Mesodermal cell (in vitro differentiated cells): ENCODE data around the gene KLHL7.

ENCODE experiments used
- H3K27ac ChIP-seq: 2 replicates; pipeline ENCODE4 v1.7.0; 2013; ENCODE audit warnings: mild to moderate bottlenecking, low read depth, low read length, moderate library complexity; ENCODE audit not compliant: severe bottlenecking
- H3K36me3 ChIP-seq: 2 replicates; pipeline ENCODE4 v1.7.1; 2013; ENCODE audit warnings: mild to moderate bottlenecking, low read length, moderate library complexity; ENCODE audit not compliant: control insufficient read depth, insufficient read depth
- H3K4me1 ChIP-seq: one replicate; pipeline ENCODE4 v1.7.1; 2013; ENCODE audit warnings: mild to moderate bottlenecking, low read length; ENCODE audit not compliant: insufficient read depth, control insufficient read depth, poor library complexity, severe bottlenecking
- H3K4me3 ChIP-seq: 2 replicates; pipeline ENCODE4 v1.7.0; 2013; ENCODE audit warnings: low read length, control low read depth, mild to moderate bottlenecking; ENCODE audit not compliant: insufficient read depth, poor library complexity, severe bottlenecking; ENCODE audit errors: extremely low read depth
- H3K9me3 ChIP-seq: 2 replicates; pipeline ENCODE4 v1.7.1; 2013; ENCODE audit warnings: mild to moderate bottlenecking, low read length, moderate library complexity; ENCODE audit not compliant: control insufficient read depth
- WGBS, 2 experiments: methylation state at CpG; one replicate each; pipeline ENCODE4 v1.1.5; 2013; ENCODE audit warnings: missing lambda C conversion rate in 2 of 2; ENCODE audit not compliant: insufficient coverage in 2 of 2; 5-methylcytosine and 5-hydroxymethylcytosine counted together

Gene KLHL7

DNA sequence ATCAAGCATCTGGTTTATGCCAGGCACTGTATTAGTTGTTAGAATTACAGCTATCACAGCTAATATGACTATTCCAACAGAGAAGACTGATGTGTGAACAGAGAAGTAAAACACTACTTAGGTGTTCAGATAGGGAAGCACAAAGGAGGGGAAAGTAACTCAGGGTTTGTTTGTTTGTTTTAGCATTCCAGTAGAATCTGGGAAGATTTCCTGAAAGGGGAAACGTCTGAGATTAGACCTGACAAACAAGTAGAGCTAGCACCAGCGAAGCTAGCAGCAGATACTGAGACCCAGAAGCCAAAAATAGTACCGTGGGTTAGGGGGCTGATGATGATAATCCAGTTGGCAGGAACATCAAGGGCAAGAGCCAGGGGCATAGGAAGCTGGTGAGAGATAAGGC is 28.8 kb upstream of the KLHL7 start:
- Histone ChIP-seq H3K4me1 (peaks cover 52% of the 10 kb centered on the region), H3K27ac (peak overlapping the region; percentile 74), H3K4me3 (no peak overlapping the region), H3K9me3 (no peaks in the 10 kb centered on the region), H3K36me3 (no peaks in the 10 kb centered on the region)
- WGBS, 2 experiments = 11 to 21% methylated on average over 3 of the region's 3 CpGs

DNA sequence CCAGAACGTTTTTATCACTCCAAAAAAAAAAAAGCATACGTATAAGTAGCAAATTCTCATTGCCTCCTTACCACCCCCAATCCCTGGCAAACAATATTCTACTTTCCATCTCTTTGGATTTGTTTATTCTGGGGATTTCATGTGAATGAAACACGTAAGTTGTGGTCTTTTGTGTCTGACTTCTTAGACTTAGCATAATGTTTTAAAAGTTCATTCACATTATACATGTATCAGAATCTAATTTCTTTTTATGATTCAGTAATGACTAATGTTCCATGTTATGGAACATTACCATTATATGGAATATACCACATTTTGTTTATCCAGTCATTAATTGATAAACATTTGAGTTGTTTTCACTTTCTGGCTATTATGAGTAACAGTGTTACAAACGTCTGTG is 12.5 kb upstream of the KLHL7 start:
- Histone ChIP-seq H3K9me3 (no peaks in the 10 kb centered on the region), H3K27ac (no peak overlapping the region), H3K36me3 (no peaks in the 10 kb centered on the region), H3K4me3 (no peak overlapping the region), H3K4me1 (no peaks in the 10 kb centered on the region)
- 25% methylated on average over 1 of the region's 4 CpGs; no CpG with 5 or more reads in 1 of the 2 experiments for WGBS, 2 experiments

DNA sequence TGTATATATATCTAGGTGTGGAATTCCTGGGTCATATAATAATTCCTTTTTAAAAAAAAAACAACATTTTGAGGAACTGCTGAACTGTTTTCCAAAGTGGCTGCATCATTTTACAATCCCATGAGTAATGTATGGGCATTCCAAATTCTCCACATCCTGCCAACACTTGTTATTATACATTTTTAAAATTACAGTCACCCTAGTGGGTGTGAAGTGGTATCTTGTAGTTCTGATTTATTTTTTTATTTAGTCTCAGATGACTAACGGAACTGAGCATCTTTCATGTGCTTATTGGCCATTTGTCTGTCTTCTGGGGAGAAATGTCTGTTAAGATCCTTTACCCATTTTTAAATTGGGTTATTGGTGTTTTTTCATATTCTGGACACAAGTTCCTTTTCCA is 12.0 kb upstream of the KLHL7 start:
- 83% methylated on average over 1 of the region's 1 CpG; no CpG with 5 or more reads in 1 of the 2 experiments for WGBS, 2 experiments
- Histone ChIP-seq H3K4me1 (no peaks in the 10 kb centered on the region), H3K36me3 (no peaks in the 10 kb centered on the region), H3K4me3 (no peak overlapping the region), H3K9me3 (no peaks in the 10 kb centered on the region), H3K27ac (no peak overlapping the region)

DNA sequence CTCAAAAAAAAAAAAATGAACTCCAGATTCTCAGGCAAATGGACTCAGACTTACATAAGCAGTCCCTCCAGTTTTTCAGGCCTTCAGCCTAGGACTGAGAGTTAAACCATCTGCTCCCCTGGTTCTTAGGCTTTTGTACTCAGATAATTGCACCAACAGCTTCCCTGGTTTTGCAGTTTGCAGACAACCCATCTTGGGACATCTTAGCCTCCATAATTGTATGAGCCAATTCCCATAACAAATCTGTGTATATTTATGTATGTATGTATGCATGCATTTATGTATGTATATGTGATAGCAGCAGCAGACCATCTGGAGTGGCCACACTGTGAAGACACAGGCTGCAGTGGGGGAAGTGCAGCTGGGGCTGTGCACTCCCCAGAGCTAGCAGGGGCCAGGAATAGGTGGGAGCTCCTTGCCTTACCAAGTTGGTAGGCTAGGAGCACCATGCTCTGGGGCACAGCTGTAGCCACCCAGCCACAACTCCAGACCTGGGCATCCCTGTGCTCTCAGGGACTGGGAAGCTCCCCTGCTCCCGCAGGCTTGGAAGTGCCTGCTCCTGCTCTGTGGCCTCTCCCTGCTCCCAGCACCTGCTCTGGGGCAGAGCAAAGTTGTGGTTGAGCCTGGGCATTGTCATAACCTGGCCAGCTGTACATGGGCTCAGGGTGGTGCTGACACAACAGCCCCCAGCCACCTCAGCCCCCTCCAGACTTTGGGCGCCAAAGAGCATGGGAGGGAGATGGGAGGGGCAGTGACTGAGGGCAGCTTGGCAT is 8.9 kb upstream of the KLHL7 start:
- Histone ChIP-seq H3K4me1 (no peaks in the 10 kb centered on the region), H3K9me3 (peaks cover 3% of the 10 kb centered on the region), H3K36me3 (no peaks in the 10 kb centered on the region), H3K4me3 (no peak overlapping the region), H3K27ac (no peak overlapping the region)
- 80 to 100% methylated on average over 1 of the region's 2 CpGs for WGBS, 2 experiments

DNA sequence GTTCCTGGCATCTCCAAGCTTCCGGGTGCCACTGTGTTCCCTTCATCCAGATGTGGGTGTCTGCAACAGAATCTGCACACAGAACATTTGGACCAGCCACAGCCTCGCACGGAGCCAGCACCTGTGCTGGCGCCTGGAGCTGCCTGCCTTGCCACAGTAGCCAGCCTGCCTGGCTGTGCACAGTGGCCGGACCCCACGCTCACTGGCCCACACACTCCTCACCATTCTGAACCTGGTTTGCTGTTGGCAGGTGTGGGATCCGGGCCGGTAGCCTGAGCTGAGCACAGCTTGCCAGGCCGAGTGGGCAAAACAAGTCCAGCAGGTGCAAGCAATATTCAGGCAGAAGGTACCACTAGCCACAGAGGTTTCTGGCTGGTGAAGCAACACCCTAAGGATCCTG is 7.6 kb upstream of the KLHL7 start:
- H3K36me3 ChIP-seq = no peaks in the 10 kb centered on the region
- H3K9me3 ChIP-seq = peaks cover 5% of the 10 kb centered on the region
- no peak overlapping the region for H3K4me3 ChIP-seq
- H3K27ac ChIP-seq = no peak overlapping the region
- no peaks in the 10 kb centered on the region for H3K4me1 ChIP-seq
- WGBS, 2 experiments = 94 to 100% methylated on average over 1 to 9 of the region's 9 CpGs

DNA sequence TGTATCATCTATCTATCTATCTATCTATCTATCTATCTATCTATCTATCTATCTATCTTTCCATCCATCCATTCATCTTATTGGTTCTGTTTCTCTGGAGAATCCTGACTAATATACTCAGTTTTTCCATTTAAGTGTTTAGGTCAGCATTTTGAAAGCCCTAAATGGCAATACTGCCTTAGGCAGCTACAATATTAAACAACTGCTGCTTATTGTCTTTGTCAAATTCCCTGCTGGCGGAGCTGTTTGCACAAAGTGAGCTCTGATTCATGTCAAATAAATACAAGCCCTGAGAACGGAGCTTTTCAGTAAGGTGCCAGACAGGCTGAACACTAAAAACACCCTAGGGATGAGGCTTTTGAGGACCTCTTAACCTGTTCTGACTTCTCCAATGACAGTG is 7.1 kb upstream of the KLHL7 start:
- Histone ChIP-seq H3K36me3 (no peaks in the 10 kb centered on the region), H3K4me1 (no peaks in the 10 kb centered on the region), H3K27ac (no peak overlapping the region), H3K9me3 (peaks cover 5% of the 10 kb centered on the region), H3K4me3 (no peak overlapping the region)
- WGBS, 2 experiments = 92 to 95% methylated on average over 2 of the region's 2 CpGs

DNA sequence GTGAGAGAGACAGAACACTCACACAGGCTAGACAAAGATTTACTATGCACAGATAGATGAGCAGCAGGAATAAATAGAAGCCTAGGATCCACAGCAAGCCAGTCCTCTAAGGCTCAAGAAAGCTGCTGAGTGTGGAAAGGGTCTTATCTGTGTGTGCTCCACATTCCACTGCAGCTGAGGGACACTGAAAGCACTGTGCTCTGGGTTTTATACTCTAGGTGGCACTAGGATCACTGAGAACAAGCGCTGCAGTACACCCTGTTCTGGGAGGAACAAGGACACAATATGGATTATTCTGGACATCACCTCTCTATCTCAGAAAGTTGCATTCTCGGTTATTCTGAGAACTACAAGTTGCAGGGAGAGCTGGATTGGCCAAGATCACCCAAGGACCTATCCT is 4.9 kb upstream of the KLHL7 start:
- Histone ChIP-seq H3K4me3 (no peak overlapping the region), H3K27ac (no peak overlapping the region), H3K4me1 (no peaks in the 10 kb centered on the region), H3K36me3 (no peaks in the 10 kb centered on the region), H3K9me3 (peaks cover 5% of the 10 kb centered on the region)
- WGBS, 2 experiments = 40 to 67% methylated on average over 1 of the region's 2 CpGs

DNA sequence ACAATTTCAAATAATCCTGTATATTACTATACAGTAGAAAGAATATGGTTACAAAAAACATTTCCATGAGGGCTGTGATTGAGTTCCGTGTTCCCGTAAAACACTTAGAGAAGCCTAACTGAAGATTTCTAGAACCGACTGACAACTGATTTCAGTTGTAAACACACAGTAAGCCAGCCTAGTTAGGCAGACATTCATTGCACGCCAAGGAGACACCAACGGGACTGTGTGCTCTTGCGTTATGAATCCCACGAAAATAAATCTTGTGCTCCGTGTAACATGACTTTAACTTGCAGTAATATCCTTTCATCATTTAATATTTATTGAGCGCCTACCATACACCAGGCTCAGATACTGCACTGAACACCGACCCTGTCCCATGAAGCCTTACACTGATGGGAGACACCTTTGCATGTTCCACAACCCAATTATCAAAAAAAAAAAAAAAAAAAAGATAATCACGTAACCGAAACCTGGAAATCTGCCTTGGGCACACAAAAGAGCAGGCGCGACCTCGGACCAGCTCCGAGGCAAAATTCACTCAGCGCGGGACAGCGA is 420 bp upstream of the KLHL7 start:
- WGBS, 2 experiments = 3 to 4% methylated on average over 18 of the region's 19 CpGs
- Histone ChIP-seq H3K27ac (no peak overlapping the region), H3K36me3 (peaks cover 7% of the 10 kb centered on the region)

DNA sequence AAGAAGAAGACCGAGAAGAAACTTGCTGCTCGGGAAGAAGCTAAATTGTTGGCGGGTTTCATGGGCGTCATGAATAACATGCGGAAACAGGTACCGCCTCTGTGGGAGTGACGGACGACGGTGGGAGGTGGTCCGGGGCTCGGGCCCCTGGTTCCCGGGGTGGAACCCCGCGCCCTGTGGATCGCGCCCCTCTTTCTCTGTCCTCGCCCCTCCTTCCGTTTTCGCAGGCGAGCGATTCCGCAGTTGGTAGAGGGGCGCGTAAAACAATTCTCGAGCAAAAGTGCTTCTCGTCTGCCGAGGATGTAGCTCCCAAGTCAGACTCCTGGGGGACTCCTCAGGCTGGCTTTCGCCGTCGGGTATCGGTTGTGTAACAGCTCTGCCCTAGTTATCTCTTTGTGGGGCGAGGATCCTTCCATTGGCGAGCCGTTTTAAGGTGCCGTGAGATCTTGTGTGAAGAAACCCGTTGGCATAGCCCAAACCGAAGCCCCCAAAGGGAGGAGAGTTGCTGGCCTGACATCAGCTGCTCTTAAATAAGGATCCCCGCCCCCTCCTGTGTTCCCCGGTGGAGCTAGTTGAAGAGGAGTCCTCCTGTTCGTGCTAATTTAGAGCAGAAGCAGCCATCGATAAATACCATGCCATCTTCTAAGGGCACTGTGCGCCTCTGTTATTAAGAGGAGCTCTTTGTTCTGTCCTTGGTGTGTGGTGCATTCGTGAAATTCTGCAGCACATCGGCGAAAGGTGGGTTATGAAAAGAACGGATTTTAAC is 655 bp downstream of the KLHL7 start:
- peak overlapping the region; percentile 91 for H3K27ac ChIP-seq
- H3K9me3 ChIP-seq = peaks cover 5% of the 10 kb centered on the region
- peaks cover 7% of the 10 kb centered on the region for H3K36me3 ChIP-seq
- no peaks in the 10 kb centered on the region for H3K4me1 ChIP-seq
- H3K4me3 ChIP-seq = peak overlapping the region; percentile 91
- 0% methylated on average over 25 to 33 of the region's 46 CpGs for WGBS, 2 experiments

More for the DNA sequence above, 420 bp upstream of the KLHL7 start:
- Histone ChIP-seq H3K4me3 (peak overlapping the region; percentile 91), H3K9me3 (peaks cover 5% of the 10 kb centered on the region), H3K4me1 (no peaks in the 10 kb centered on the region)

DNA sequence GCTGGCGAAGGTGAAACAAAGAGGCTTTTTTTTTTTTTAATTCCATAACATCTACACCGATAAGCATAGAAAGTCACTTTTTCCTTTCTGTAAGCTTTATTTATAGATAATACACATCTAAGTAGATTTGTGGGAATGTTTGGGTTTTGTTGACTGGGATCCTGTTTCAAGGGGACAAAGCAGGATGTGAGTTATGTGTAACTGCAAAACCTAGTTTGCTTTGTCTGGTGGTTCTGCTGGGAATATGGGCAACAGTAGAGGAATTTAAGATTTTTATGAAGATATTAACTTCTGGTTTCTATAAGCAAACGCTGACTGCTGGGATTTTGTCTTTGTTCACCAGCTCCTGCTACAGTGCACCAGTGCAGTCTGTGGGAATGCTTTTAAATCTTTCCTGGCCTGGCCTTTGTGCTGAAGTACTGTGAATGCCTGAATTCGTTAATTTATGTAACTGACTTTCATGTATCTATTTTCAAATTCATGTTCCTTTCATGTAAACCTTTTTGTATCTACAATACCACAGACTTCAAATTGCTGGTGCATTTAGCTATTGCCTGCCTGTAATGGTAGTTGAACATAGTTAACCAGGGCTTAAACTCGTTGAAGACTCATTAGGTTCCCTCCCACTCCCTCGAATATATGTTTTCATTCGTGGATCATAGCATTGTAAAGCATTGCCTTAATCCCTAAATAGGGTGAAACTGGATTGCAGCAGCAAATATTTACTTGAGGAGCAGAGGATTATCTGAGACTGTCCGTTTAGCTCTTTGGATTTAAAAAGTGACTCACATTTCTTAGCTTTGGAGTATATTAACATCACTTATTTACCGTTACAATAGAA is 1.5 kb downstream of the KLHL7 start:
- Histone ChIP-seq H3K9me3 (no peaks in the 10 kb centered on the region), H3K27ac (peak overlapping the region; percentile 91), H3K4me1 (no peaks in the 10 kb centered on the region), H3K36me3 (peaks cover 7% of the 10 kb centered on the region), H3K4me3 (peak overlapping the region; percentile 91)
- WGBS, 2 experiments = 0% methylated on average over 1 to 2 of the region's 9 CpGs
